Muscle layer of duodenum (tissue), 2 donors: ENCODE results near the gene FAR1.

Source experiments
- H3K27ac ChIP-seq: one replicate; pipeline ENCODE4 v1.7.0; 2013; ENCODE audit warnings: mild to moderate bottlenecking, low read length
- H3K27me3 ChIP-seq: one replicate; pipeline ENCODE4 v1.7.0; 2013; ENCODE audit warnings: low read depth, mild to moderate bottlenecking, control low read depth, low read length
- H3K36me3 ChIP-seq, 2 donors: one replicate each; pipeline ENCODE4 v1.7.0; 2013; ENCODE audit warnings: low read length in 2 of 2, control low read depth in 1 of 2, mild to moderate bottlenecking in 1 of 2; ENCODE audit not compliant: insufficient read depth in 2 of 2, control insufficient read depth in 1 of 2
- H3K4me1 ChIP-seq, 2 donors: one replicate each; pipeline ENCODE4 v1.7.0; 2013; ENCODE audit warnings: low read length in 2 of 2, mild to moderate bottlenecking in 2 of 2, control low read depth in 1 of 2, moderate library complexity in 1 of 2; ENCODE audit not compliant: insufficient read depth in 2 of 2, control insufficient read depth in 1 of 2
- H3K4me3 ChIP-seq, 2 donors: one replicate each; pipeline ENCODE4 v1.7.0; 2013; ENCODE audit warnings: low read length in 2 of 2, low read depth in 1 of 2, mild to moderate bottlenecking in 1 of 2
- H3K9me3 ChIP-seq, 2 donors: one replicate each; pipeline ENCODE4 v1.7.0; 2013; ENCODE audit warnings: low read length in 2 of 2, control low read depth in 1 of 2, mild to moderate bottlenecking in 1 of 2; ENCODE audit not compliant: control insufficient read depth in 1 of 2
- donor health status: healthy.

Gene FAR1

GRCh38 chr11:13692172-13692571 is 23.7 kb downstream of the FAR1 start:
- Histone ChIP-seq H3K9me3 (no peaks in the 10 kb centered on the region), H3K27ac (no peak overlapping the region), H3K27me3 (no peaks in the 10 kb centered on the region), H3K36me3 (peaks cover 4 to 8% of the 10 kb centered on the region in 2 donors), H3K4me3 (no peak overlapping the region), H3K4me1 (no peaks in the 10 kb centered on the region)

DNA sequence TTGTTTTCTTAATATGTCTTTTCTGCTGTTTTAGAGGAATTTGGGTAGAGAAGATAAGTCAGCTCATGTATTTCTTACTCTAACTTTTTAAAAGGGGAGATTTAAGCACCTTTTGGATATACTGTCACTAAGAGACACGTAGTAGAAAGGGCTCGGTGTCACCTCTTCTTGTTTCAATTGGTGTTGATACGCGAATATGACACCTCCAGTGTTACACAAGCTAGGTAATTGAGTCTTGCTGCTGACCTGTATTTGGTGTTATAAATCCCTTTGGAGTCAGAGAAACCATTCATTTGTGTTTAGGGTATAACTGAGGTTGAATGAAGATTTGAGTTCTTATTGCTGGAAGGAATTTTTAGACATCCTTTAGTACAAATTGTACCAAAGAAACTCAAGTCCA is 25.6 kb downstream of the FAR1 start:
- Histone ChIP-seq H3K4me3 (no peak overlapping the region), H3K4me1 (no peaks in the 10 kb centered on the region), H3K9me3 (no peaks in the 10 kb centered on the region), H3K27me3 (no peaks in the 10 kb centered on the region), H3K36me3 (peaks cover 4 to 10% of the 10 kb centered on the region in 2 donors), H3K27ac (no peak overlapping the region)

DNA sequence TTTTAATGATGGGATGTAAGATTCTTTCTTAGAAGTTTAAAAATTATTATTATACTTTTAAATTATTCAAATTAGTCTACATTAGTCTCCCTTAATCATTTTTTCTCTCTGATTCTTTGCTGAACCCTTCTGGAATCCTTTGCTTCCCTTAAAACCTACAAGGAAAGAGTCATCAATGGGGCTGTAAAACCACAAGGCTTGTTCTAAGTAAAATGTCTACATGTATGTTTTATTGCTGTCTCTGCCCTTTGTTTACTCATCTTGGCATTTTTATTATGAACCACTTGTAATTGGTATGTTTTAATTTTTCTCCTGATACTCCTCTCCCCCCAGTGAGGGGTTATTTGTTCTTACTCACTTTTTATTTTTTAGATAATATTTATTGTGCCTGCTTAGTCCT is 27.4 kb downstream of the FAR1 start:
- H3K27ac ChIP-seq: no peak overlapping the region
- no peak overlapping the region for H3K4me3 ChIP-seq
- H3K36me3 ChIP-seq: peaks cover 4 to 10% of the 10 kb centered on the region in 2 donors
- no peaks in the 10 kb centered on the region for H3K27me3 ChIP-seq
- H3K9me3 ChIP-seq: no peaks in the 10 kb centered on the region
- no peaks in the 10 kb centered on the region for H3K4me1 ChIP-seq

- Histone ChIP-seq H3K4me1 (no peaks in the 10 kb centered on the region), H3K9me3 (no peaks in the 10 kb centered on the region), H3K4me3 (no peak overlapping the region), H3K27ac (no peak overlapping the region), H3K27me3 (no peaks in the 10 kb centered on the region), H3K36me3 (peaks cover 4 to 14% of the 10 kb centered on the region in 2 donors)
Measured at GRCh38 chr11:13697710-13698109, 29.2 kb downstream of the FAR1 start.

GRCh38 chr11:13698132-13698531 is 29.7 kb downstream of the FAR1 start:
- Histone ChIP-seq H3K36me3 (peaks cover 4 to 17% of the 10 kb centered on the region in 2 donors), H3K27me3 (no peaks in the 10 kb centered on the region), H3K4me3 (no peak overlapping the region), H3K27ac (no peak overlapping the region), H3K9me3 (no peaks in the 10 kb centered on the region), H3K4me1 (no peaks in the 10 kb centered on the region)

GRCh38 chr11:13699041-13699440 is 30.6 kb downstream of the FAR1 start:
- no peaks in the 10 kb centered on the region for H3K9me3 ChIP-seq
- H3K27ac ChIP-seq: no peak overlapping the region
- H3K27me3 ChIP-seq: no peaks in the 10 kb centered on the region
- H3K36me3 ChIP-seq: peaks cover 4 to 23% of the 10 kb centered on the region in 2 donors
- no peak overlapping the region for H3K4me3 ChIP-seq
- H3K4me1 ChIP-seq: no peaks in the 10 kb centered on the region

DNA sequence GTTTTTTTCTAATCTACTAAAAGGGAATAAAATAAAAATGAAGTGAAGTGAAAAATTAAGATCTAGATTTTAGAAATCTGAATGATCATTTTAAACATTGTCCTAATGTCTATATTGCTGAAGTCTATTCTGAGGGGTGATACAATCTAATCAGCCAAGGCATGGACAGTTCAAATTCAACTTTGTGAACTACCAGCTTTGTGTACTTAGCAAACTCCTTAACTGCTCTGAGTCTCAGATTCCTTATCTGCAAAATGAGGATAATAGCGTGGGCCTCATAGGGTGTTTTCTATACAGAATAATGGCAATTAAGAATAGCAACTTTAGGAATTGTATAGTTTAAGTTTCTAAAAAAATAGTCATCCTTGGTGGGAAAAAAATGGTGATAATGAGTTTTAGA is 31.4 kb downstream of the FAR1 start:
- no peaks in the 10 kb centered on the region for H3K9me3 ChIP-seq
- H3K27ac ChIP-seq: no peak overlapping the region
- H3K36me3 ChIP-seq: peaks cover 4 to 23% of the 10 kb centered on the region in 2 donors
- no peak overlapping the region for H3K4me3 ChIP-seq
- H3K4me1 ChIP-seq: no peaks in the 10 kb centered on the region
- no peaks in the 10 kb centered on the region for H3K27me3 ChIP-seq

- no peak overlapping the region for H3K4me3 ChIP-seq
- no peaks in the 10 kb centered on the region for H3K9me3 ChIP-seq
- H3K36me3 ChIP-seq: peaks cover 0 to 21% of the 10 kb centered on the region in 2 donors
- no peaks in the 10 kb centered on the region for H3K4me1 ChIP-seq
- H3K27me3 ChIP-seq: no peaks in the 10 kb centered on the region
- H3K27ac ChIP-seq: no peak overlapping the region
Measured at GRCh38 chr11:13701506-13701905, 33.0 kb downstream of the FAR1 start.

DNA sequence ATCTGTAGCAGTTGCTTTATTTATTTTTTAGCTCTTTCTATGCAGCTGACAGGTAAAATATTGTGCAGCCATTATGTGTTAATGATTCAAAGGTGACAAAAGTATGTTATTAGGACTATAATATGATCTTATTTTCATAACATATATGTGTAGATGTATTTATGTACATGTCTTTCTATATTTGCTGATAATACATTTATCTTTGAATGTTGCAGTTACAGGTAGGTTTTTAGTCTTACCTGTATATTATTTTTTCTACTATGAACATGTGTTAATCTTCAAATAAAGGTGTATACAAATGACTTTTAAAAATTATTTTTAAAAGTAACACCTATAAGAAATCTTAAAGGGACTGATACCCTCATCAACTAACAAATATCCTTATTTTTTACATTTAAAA is 33.6 kb downstream of the FAR1 start:
- Histone ChIP-seq H3K4me3 (no peak overlapping the region), H3K4me1 (no peaks in the 10 kb centered on the region), H3K27ac (no peak overlapping the region), H3K36me3 (peaks cover 0 to 16% of the 10 kb centered on the region in 2 donors), H3K9me3 (no peaks in the 10 kb centered on the region), H3K27me3 (no peaks in the 10 kb centered on the region)

DNA sequence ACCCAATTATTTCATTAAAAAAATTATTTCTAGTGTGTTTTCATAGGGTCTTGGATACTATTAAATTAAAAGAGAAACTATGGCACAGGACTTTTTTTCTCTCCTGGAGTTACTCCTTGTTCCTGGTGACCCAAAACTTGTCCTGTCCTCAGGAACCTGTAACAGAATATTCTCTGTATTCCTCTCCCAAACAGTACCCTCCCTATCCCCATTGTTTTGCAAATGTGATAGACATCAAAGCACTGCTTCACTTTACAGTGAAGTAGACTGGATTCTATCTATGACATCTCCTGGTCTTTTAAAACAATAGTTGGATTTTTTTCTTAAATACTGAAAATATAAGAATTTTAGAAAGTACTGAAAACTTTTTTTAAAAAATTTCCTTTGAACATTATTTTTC is 37.2 kb downstream of the FAR1 start:
- Histone ChIP-seq H3K4me3 (no peak overlapping the region), H3K9me3 (no peaks in the 10 kb centered on the region), H3K27me3 (no peaks in the 10 kb centered on the region), H3K36me3 (peaks cover 0 to 23% of the 10 kb centered on the region in 2 donors), H3K27ac (no peak overlapping the region), H3K4me1 (no peaks in the 10 kb centered on the region)

DNA sequence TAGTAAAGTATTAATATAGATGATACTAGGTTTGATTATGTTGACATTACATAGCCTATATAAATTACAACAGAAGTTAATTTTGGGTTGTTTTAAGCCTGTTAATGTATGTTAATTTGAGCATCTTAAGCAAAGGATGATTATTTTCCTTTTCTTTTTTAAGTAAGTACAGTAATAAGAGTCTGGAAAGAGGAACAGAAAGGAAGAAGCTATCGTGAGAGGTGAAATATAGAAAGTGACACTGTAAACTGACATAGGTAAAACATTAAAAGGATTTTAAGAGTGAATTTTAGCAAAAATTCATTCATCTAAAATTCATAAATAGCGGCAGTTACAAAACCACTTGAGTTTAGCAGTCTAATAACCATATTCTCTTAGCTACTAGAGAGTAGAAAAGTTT is 45.5 kb downstream of the FAR1 start:
- Histone ChIP-seq H3K4me3 (no peak overlapping the region), H3K36me3 (peaks cover 25 to 51% of the 10 kb centered on the region in 2 donors), H3K9me3 (no peaks in the 10 kb centered on the region), H3K27me3 (no peaks in the 10 kb centered on the region), H3K27ac (no peak overlapping the region), H3K4me1 (no peaks in the 10 kb centered on the region)

DNA sequence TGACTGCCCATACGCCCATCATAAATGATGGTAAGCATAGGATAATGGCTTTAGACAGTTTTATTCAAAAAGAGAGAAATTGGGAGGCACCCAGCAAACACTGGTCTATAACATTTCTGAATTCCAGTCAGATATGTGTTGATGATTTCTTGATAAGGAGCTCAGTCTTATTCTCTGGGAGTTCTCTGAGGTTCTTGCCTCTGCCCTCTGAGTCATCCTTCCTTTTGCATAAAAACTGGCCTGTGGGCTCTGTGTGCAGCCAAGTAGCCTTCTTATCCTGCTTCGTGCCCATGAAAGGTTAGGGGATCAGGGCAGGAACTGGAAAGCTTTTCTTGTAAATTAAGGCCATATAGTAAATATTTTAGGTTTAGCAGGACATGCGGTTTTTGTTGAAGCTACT is 48.9 kb downstream of the FAR1 start:
- no peak overlapping the region for H3K27ac ChIP-seq
- peaks cover 30 to 46% of the 10 kb centered on the region in 2 donors for H3K36me3 ChIP-seq
- no peak overlapping the region for H3K4me3 ChIP-seq
- H3K27me3 ChIP-seq: no peaks in the 10 kb centered on the region
- no peaks in the 10 kb centered on the region for H3K4me1 ChIP-seq
- H3K9me3 ChIP-seq: no peaks in the 10 kb centered on the region
